Cardiac septum (tissue), 1 donor: ENCODE measurements around the gene PTPRN2. TPM values are rescaled to one million over a fixed set of nuclear protein-coding genes. Genes with fewer than 3 reads are reported as not detected.

Experiments used
- DNase-seq: peaks from one replicate; pipeline ENCODE4 v3.0.0-alpha.2; 2020; ENCODE audit warnings: low spot score
- intact Hi-C: fragments of 100-400 bp; cut with DNase I; formaldehyde crosslinking; loops from one replicate; pipeline ENCODE4 v1.14.0; 2022
- total RNA-seq: library from RNA; stranded (reverse); fragmentation: NEBNext Ultra II Directional; extraction: Animal tissue kit (Norgen Biotek cat#: 25700); gene quantifications from one replicate; pipeline ENCODE4 v1.2.1, GENCODE V29; 2021
- donor health status: DM: no; HTN: no; CAD: no.

PTPRN2 gene
- total RNA-seq, 1 donor from 2014 or later, result 0.92 TPM

GRCh38 chr7:158499082-158499455 is 88.6 kb downstream of the PTPRN2 start:
- intact Hi-C loops, result no loop called here
- DNase-seq, result no peak

- intact Hi-C loops, result no loop called here
- no peak for DNase-seq
These were observed 89.1 kb downstream of the PTPRN2 start for GRCh38 chr7:158498443-158499081.

- no peak for DNase-seq
These were observed 90.0 kb downstream of the PTPRN2 start for GRCh38 chr7:158497627-158498026.

GRCh38 chr7:158495786-158496185 is 91.8 kb downstream of the PTPRN2 start:
- no peak for DNase-seq

More at GRCh38 chr7:158497627-158498026, 90.0 kb downstream of the PTPRN2 start:
- intact Hi-C loops, result no loop called here

GRCh38 chr7:158495216-158495615 is 92.4 kb downstream of the PTPRN2 start:
- intact Hi-C loops, result no loop called here
- DNase-seq, result no peak

More at GRCh38 chr7:158495786-158496185, 91.8 kb downstream of the PTPRN2 start:
- intact Hi-C loops, result no loop called here

- no peak for DNase-seq
- intact Hi-C loops, result no loop called here
These were observed 93.0 kb downstream of the PTPRN2 start for GRCh38 chr7:158494643-158495042.

GRCh38 chr7:158494162-158494586 is 93.4 kb downstream of the PTPRN2 start:
- intact Hi-C loops, result no loop called here
- no peak for DNase-seq

- no peak for DNase-seq
These were observed 95.3 kb downstream of the PTPRN2 start for GRCh38 chr7:158492367-158492764.

GRCh38 chr7:158491094-158491493 is 96.5 kb downstream of the PTPRN2 start:
- DNase-seq, result no peak
- intact Hi-C loops, result no loop called here

More at GRCh38 chr7:158492367-158492764, 95.3 kb downstream of the PTPRN2 start:
- intact Hi-C loops, result no loop called here

- DNase-seq, result no peak
- intact Hi-C loops, result no loop called here
These were observed 97.3 kb downstream of the PTPRN2 start for GRCh38 chr7:158490171-158490782.

- intact Hi-C loops, result no loop called here
- DNase-seq, result no peak
These were observed 98.0 kb downstream of the PTPRN2 start for GRCh38 chr7:158489462-158490155.

- DNase-seq, result no peak
- intact Hi-C loops, result no loop called here
These were observed 99.2 kb downstream of the PTPRN2 start for GRCh38 chr7:158488181-158488971.

- no peak for DNase-seq
- intact Hi-C loops, result no loop called here
These were observed 99.9 kb downstream of the PTPRN2 start for GRCh38 chr7:158487631-158488151.

GRCh38 chr7:158486919-158487318 is 100.7 kb downstream of the PTPRN2 start:
- intact Hi-C loops, result no loop called here

GRCh38 chr7:158484801-158485531 is 102.7 kb downstream of the PTPRN2 start:
- no peak for DNase-seq
- intact Hi-C loops, result no loop called here

More at GRCh38 chr7:158486919-158487318, 100.7 kb downstream of the PTPRN2 start:
- DNase-seq, result no peak

- DNase-seq, result no peak
- intact Hi-C loops, result no loop called here
These were observed 105.1 kb downstream of the PTPRN2 start for GRCh38 chr7:158482480-158482879.

GRCh38 chr7:158479664-158480025 is 108.0 kb downstream of the PTPRN2 start:
- intact Hi-C loops, result no loop called here
- DNase-seq, result no peak

- no peak for DNase-seq
- intact Hi-C loops, result no loop called here
These were observed 108.5 kb downstream of the PTPRN2 start for GRCh38 chr7:158479021-158479663.

- no peak for DNase-seq
- intact Hi-C loops, result no loop called here
These were observed 109.8 kb downstream of the PTPRN2 start for GRCh38 chr7:158477866-158478265.
